Activated CD8-positive, alpha-beta memory T cell treated with anti-CD3 and anti-CD28 coated beads for 1 hour (primary cell): ENCODE measurements around the gene KRTAP9-2.
"Not testable (repeated sequence)": the region's sequence is repeated elsewhere in the genome, so short reads cannot be mapped to it uniquely, and the experiment has no call there.

Source experiments
- DNase-seq, 2 donors: peaks; one replicate each; pipeline ENCODE4 v3.0.0-alpha.2; 2020; ENCODE audit warnings: low read depth in 1 of 2; ENCODE audit errors: extremely low read depth in 1 of 2

KRTAP9-2 gene, protein sequence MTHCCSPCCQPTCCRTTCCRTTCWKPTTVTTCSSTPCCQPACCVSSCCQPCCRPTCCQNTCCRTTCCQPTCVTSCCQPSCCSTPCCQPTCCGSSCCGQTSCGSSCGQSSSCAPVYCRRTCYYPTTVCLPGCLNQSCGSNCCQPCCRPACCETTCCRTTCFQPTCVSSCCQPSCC

DNA sequence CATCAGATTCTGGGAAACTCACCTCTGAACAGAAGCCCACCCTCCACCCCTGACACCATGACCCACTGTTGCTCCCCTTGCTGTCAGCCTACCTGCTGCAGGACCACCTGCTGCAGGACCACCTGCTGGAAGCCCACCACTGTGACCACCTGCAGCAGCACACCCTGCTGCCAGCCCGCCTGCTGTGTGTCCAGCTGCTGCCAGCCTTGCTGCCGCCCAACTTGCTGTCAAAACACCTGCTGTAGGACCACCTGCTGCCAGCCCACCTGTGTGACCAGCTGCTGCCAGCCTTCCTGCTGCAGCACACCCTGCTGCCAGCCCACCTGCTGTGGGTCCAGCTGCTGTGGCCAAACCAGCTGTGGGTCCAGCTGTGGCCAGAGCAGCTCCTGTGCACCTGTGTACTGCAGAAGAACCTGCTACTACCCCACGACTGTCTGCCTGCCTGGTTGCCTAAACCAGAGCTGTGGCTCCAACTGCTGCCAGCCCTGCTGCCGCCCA, at the start of gene KRTAP9-2:
Gene KRTAP9-2, plus strand, starts transcription at position 51 of the 498 bp plus-strand sequence. Its CDS starts 7 bp downstream, at position 58.
- DNase-seq, result not testable (repeated sequence)

DNA sequence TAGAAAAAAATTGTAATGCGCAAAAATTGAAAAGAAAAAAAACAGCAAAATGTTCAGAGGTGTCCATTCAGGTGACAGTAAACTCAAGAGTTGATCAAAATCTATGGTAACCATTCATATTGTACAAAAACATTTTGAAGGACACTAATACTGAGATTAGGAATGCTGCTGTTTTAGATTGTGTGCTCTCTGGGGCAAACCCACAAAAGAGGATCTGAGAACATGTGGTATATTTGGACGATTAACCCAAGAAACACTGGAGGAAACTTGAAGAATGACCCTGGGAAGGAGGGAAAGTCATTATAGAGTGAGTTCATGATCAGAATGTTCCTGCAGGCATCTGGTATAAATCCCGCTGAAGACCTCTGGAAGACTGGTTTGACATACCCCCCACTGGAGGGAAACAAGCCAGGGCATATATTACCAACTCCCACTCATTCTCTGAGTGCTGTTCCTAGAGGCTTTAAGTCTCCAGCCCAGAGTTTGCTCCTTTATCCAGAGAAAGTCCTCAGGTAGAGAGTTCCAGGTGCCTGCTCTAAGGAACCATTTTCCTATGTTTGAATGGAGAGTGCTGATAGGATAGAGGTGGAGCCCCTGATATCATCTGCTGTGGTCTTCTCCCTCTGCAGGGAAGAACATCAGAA, 49.6 kb upstream of the KRTAP9-2 start:
- no peak for DNase-seq

DNA sequence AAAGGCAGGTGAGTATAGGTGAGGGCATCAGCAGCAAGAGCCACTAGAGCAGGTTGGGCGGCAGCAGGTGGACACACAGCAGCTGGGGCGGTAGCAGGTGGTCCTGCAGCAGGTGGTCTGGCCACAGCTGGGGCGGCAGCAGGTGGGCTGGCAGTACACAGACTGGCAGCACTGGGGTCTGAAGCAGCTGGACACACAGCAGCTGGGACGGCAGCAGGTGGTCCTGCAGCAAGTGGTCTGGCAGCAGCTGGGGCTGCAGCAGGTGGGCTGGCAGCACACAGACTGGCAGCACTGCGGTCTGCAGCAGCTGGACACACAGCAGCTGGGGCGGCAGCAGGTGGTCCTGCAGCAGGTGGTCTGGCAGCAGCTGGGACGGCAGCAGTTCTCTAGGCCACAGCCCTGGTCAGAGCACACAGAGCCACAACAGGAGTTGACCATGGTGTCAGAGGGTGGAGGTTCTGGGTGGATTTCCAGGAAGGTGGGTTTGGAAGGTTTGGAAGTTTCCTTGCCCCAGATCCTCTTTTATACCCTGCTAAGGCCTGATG, 48.6 kb upstream of the KRTAP9-2 start, which contains the start of gene KRTAP4-2:
Gene KRTAP4-2, minus strand, starts transcription at position 495 of the 545 bp plus-strand sequence. Its CDS starts 57 bp downstream, at position 438.
- no peak for DNase-seq

GRCh38 chr17:41178341-41178740, 48.1 kb upstream of the KRTAP9-2 start:
- DNase-seq, result no peak

GRCh38 chr17:41178843-41179616, 47.4 kb upstream of the KRTAP9-2 start:
- no peak for DNase-seq

DNA sequence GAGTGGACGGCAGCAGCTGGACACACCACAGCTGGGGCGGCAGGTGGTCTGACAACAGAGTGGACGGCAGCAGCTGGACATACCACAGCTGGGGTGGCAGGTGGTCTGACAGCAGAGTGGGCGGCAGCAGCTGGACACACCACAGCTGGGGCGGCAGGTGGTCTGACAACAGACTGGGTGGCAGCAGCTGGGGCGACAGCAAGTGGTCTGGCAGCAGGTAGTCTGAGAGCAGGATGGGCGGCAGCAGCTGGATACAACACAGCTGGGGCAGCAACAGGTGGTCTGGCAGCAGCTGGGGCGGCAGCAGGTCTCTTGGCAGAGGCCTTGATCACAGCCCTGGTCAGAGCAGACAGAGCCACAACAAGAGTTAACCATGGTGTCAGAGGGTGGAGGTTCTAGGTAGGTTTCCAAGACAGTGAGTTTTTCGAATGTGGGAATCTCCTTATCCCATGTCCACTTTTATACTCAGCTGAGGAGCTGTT, 41.9 kb upstream of the KRTAP9-2 start, which contains the start of gene KRTAP4-1:
Gene KRTAP4-1, minus strand, starts transcription at position 432 of the 482 bp plus-strand sequence. Its CDS starts 57 bp downstream, at position 375.
- no peak for DNase-seq

GRCh38 chr17:41185001-41185400, 41.4 kb upstream of the KRTAP9-2 start:
- DNase-seq, result no peak

- DNase-seq, result no peak
These were observed 39.6 kb upstream of the KRTAP9-2 start for GRCh38 chr17:41186872-41187271.

GRCh38 chr17:41189837-41190318, 36.6 kb upstream of the KRTAP9-2 start, which contains the start of gene KRTAP9-1:
TSS of gene KRTAP9-1 (plus strand) at chr17:41189887. CDS start at chr17:41189887, 0 bp downstream.
- DNase-seq, result not testable (repeated sequence)

- DNase-seq, result no peak
These were observed 36.1 kb upstream of the KRTAP9-2 start for GRCh38 chr17:41190328-41190727.

- DNase-seq, result no peak
These were observed 30.4 kb upstream of the KRTAP9-2 start for GRCh38 chr17:41196068-41196467.

DNA sequence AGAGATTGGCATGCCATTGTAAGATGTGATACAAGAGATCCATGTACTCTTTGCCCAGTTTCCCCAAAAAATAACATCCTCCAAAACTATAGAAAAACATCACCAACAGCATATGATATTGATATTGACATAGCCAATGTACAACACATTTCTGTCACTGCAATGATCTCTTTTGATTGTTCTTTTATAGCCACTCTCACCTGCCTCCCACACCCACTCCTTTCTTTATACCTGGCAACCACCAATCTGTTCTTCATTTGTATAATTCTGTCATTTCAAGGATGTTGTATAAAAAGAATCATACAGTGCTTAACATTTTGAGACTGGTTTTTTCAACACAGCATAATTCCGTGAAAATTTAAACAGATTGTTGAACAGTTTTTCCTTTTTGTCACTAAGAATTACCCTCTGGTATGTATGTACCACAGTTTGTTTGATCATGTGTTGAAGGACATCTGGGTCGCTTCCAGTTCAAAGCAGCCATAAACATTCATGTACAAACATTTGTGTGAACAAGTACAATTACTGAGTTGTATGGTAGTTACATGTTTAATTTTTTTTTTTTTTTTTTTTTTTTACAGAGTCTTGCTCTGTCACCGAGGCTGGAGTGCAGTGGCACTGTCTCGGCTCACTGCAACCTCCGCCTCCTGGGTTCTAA, 26.9 kb upstream of the KRTAP9-2 start:
- DNase-seq, result no peak

DNA sequence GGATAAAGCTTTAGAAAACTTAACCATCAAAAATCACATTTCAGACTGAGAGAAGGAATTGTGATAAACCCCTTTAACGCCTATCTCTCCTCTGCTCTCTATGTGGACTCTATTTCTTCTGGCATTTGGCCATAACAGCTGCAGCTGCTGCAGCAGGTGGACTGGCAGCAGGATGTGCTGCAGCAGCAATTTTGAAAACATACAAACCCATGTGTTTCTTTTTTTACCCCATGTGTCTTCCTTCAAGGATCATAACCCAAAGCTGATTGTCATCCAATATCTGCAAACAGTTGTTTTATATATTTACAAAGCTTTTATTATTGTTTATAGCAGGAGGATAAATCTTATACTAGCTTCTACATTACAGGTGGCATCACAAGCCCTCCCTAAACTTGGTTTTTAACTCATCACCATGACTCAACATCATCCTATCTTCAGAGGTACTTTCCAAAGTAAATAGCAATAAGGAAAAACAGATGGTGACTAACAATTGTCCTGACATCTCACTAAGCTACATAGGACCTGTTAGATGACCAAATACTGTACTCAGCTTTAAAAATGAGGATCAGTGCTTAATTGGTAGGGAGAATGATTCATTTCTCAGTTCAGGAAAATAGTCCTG, 14.5 kb upstream of the KRTAP9-2 start:
- no peak for DNase-seq

DNA sequence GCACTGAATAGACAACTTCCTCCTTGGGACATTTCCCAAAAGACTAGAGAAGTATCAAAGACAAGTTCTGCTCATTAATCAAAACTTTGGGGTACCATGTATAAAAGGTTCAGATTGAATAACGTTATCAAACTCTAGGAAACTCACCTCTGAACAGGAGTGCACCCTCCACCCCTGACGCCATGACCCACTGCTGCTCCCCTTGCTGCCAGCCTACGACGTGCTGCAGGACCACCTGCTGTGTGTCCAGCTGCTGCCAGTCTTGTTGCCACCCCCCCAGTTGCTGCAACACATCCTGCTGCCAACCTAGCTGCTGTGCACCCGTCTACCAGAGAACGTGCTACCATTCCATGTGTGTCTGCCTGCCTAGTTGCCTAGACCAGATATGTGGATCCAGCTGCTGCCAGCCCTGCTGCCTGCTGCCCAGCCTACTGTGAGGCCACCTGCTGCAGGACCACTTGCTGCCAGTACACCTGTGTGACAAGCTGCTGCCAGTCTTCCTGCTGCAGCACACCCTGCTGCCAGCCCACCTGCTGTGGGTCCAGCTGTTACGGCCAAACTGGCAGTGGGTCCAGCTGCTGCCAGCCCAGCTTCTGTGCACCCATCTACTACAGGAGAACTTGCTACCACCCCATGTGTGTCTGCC, 13.8 kb upstream of the KRTAP9-2 start:
- DNase-seq, result no peak

GRCh38 chr17:41215681-41216080, 10.8 kb upstream of the KRTAP9-2 start:
- DNase-seq, result no peak

GRCh38 chr17:41223821-41224220, 2.6 kb upstream of the KRTAP9-2 start:
- no peak for DNase-seq

GRCh38 chr17:41226051-41226450, 397 bp upstream of the KRTAP9-2 start:
- no peak for DNase-seq

DNA sequence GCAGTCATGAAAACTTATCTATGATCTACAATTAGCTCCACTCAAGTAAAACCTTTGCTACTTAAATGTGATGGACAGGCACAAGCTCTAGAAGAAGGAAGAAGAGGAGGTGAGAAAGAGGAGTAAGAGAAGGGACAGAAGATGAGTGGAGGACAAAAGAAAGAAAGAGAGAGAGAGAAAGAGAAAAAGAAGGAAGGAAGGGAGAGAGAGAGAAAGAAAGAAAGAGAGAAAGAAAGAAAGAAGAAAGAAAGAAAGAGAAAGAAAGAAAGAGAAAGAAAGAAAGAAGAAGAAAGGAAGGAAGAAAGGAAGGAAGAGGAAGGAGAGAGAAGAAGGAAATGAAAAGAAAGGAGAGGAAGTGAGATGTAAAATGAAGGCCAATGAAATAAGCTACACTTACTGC, 3.6 kb downstream of the KRTAP9-2 start:
- no peak for DNase-seq

DNA sequence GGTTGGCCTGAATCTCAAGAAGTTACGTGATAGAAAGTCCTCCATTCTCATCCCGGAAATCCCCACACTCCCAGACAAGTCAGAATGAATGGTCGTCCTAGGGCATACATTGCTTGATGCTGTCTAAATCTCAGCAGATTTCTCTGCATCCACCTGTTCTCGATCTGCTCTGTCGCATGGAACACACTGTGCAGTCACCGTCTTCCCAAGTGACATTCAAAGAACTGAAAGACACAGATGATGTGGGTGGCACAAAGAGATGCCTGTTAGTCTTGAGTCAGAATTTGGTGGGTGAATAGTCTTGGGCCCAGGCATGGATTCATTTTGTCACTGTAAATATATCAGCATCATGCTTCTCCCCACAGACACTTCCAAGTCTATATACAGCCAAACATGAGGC, 5.3 kb downstream of the KRTAP9-2 start:
- DNase-seq, result no peak
